K562 (cell line): ENCODE measurements around the gene HYOU1. TPM values are rescaled to one million over a fixed set of nuclear protein-coding genes. Genes with fewer than 3 reads are reported as not detected.

ENCODE experiments used
- BCLAF1 ChIP-seq, 2 experiments: fragments of 450-650 bp in 1 of 2; IDR thresholded peaks; 2 replicates each; pipeline ENCODE4 v1.6.1; 2011 to 2017; ENCODE audit warnings: low read depth in 2 of 2, antibody characterized with exemption in 1 of 2, borderline replicate concordance in 1 of 2, low read length in 1 of 2, mild to moderate bottlenecking in 1 of 2, mixed read lengths in 1 of 2; ENCODE audit not compliant: control insufficient read depth in 1 of 2
- CHD1 ChIP-seq: fragments of 200-600 bp; sonication (generic); IDR thresholded peaks from one replicate; pipeline ENCODE4 v1.6.1; 2012; ENCODE audit warnings: mild to moderate bottlenecking, moderate library complexity, low read length, inconsistent platforms
- EWSR1 ChIP-seq: fragments of 450-650 bp; IDR thresholded peaks from 2 replicates; pipeline ENCODE4 v1.6.1; 2018; ENCODE audit warnings: borderline replicate concordance, mild to moderate bottlenecking, low read depth, moderate library complexity; ENCODE audit not compliant: partially characterized antibody
- POLR2G ChIP-seq: fragments of 200-400 bp; formaldehyde crosslinking; IDR thresholded peaks from 2 replicates; pipeline ENCODE4 v1.6.1; 2017; ENCODE audit warnings: low read depth, mild to moderate bottlenecking, antibody characterized with exemption, low read length, moderate library complexity
- SAFB ChIP-seq: fragments of 200-400 bp; formaldehyde crosslinking; IDR thresholded peaks from 2 replicates; pipeline ENCODE4 v1.6.1; 2017; ENCODE audit warnings: low read depth, low read length, borderline replicate concordance
- TEAD4 ChIP-seq, 2 experiments: sonication (generic) in 1 of 2; formaldehyde crosslinking in 1 of 2; IDR thresholded peaks; 2 replicates each; pipeline versions ENCODE4 v1.6.1 to v1.8.0; 2012 to 2022; ENCODE audit warnings: borderline replicate concordance in 1 of 2, inconsistent platforms in 1 of 2, low read length in 1 of 2, mild to moderate bottlenecking in 1 of 2, missing genetic modification reagents in 1 of 2
- ZBTB17 ChIP-seq: fragments of 450-650 bp; formaldehyde crosslinking; IDR thresholded peaks from 2 replicates; pipeline ENCODE4 v1.4.0; 2020; ENCODE audit warnings: mild to moderate bottlenecking
- ZNF253 ChIP-seq: fragments of 250-450 bp; sonication (Bioruptor Pico); conservative IDR thresholded peaks from 2 replicates; pipeline ENCODE4 v1.6.1; 2021; ENCODE audit warnings: mild to moderate bottlenecking
- ZNF395 ChIP-seq: fragments of 200-800 bp; sonication (Bioruptor generic); IDR thresholded peaks from 2 replicates; pipeline ENCODE4 v1.6.1; 2017; ENCODE audit warnings: missing genetic modification characterization, missing compliant biosample characterization
- ZNF449 ChIP-seq: fragments of 250-450 bp; sonication (Bioruptor Pico); IDR thresholded peaks from 2 replicates; pipeline ENCODE4 v1.8.0; 2022; ENCODE audit warnings: moderate library complexity, mild to moderate bottlenecking, inconsistent platforms
- ZNF592 ChIP-seq: fragments of 450-650 bp; IDR thresholded peaks from 2 replicates; pipeline ENCODE4 v1.6.1; 2017; ENCODE audit warnings: antibody characterized with exemption, mild to moderate bottlenecking
- ZNF699 ChIP-seq: fragments of 250-450 bp; sonication (Bioruptor Pico); IDR thresholded peaks from 2 replicates; pipeline ENCODE4 v1.8.0; 2021; ENCODE audit warnings: mild to moderate bottlenecking, moderate library complexity; ENCODE audit not compliant: insufficient replicate concordance
- ZNF76 ChIP-seq: fragments of 250-450 bp; sonication (Bioruptor Pico); IDR thresholded peaks from 2 replicates; pipeline ENCODE4 v1.4.0; 2020; ENCODE audit warnings: mild to moderate bottlenecking, moderate library complexity, borderline replicate concordance
- polyA plus RNA-seq, 8 experiments: library from polyadenylated mRNA; depleted of rRNA in 4 of 8; stranded (reverse) in 5 of 8; unstranded in 3 of 8; fragments of >200 nt; fragmentation: Nextera tagmentation in 2 of 8; fragmentation: Illumina TruSeq in 1 of 8; extraction: Ambion mirVana in 2 of 8; extraction: Trizol in 1 of 8; gene quantifications; 2 replicates each; pipeline versions ENCODE4 v1.2.1 to v1.2.3, GENCODE V29; 2011 to 2014; ENCODE audit warnings: inconsistent platforms in 1 of 8, missing spikeins in 1 of 8
- total RNA-seq, 7 experiments: library from RNA; depleted of rRNA in 6 of 7; stranded (reverse); fragments of >200 nt in 6 of 7; fragmentation: Illumina TruSeq in 2 of 7; extraction: Trizol in 2 of 7; gene quantifications; 2 replicates each; pipeline versions ENCODE4 v1.2.1 to v1.2.3, GENCODE V29; 2011 to 2021; ENCODE audit warnings: low replicate concordance in 1 of 7

Gene HYOU1
- total and polyA plus RNA-seq, 9 of the 15 experiments (the other 6 are each of a cell fraction or from before 2014, with no cell fraction given): 19.5 to 197 (median 128) TPM

GRCh38 chr11:119084663-119085436 is 27.8 kb upstream of the HYOU1 start, which contains the start of gene HMBS (continued):
- peak; percentile 89 for TF ChIP-seq ZNF592
- no peak for TF ChIP-seq BCLAF1 (IDR thresholded peaks at IDR 0.05; ENCODE audit: borderline replicate concordance in 1 of 2, control insufficient read depth in 1 of 2, low read depth in 2 of 2, low read length in 1 of 2)
- no peak for TF ChIP-seq SAFB
- 0 out of 2 replicates have a peak, but pooled peaks have one; percentile 32 for TF ChIP-seq TEAD4 (IDR thresholded peaks at IDR 0.05; ENCODE audit: low read length)
- TF ChIP-seq TEAD4 (CRISPR knock-in tag; IDR thresholded peaks at IDR 0.05; ENCODE audit: borderline replicate concordance): no peak
- TF ChIP-seq ZNF76: no peak
- TF ChIP-seq ZNF699 (CRISPR knock-in tag): no peak
- 0 out of 2 replicates have a peak, but pooled peaks have one; percentile 50 for TF ChIP-seq ZNF449 (CRISPR knock-in tag)
- peak; percentile 92 for TF ChIP-seq POLR2G
- no peak for TF ChIP-seq EWSR1
- TF ChIP-seq CHD1: peak; percentile 33
- 0 out of 2 replicates have a peak, but pooled peaks have one; percentile 52 for TF ChIP-seq ZNF395
- no peak for TF ChIP-seq ZNF253 (CRISPR knock-in tag)
- TF ChIP-seq ZBTB17 (CRISPR knock-in tag): peak; percentile 29
